Lung (tissue), 12 donors: ENCODE data around the gene TSPOAP1. TPM values are rescaled to one million over a fixed set of nuclear protein-coding genes. Genes with fewer than 3 reads are reported as not detected.

Experiments
- ATAC-seq: fragments of 200-7000 bp; cut with Tn5 transposase; one replicate; pipeline ENCODE4 v1.9.1; 2020; ENCODE audit warnings: moderate number of reproducible peaks; ENCODE audit not compliant: insufficient read depth, low FRiP score
- DNase-seq, 3 donors: peaks; one replicate each; pipeline ENCODE4 v3.0.0-alpha.2; 2013 to 2017
- H3K27ac ChIP-seq, 2 donors: one replicate each; pipeline ENCODE4 v1.5.1; 2013; ENCODE audit warnings: mild to moderate bottlenecking in 2 of 2, moderate library complexity in 2 of 2, control low read depth in 1 of 2, inconsistent platforms in 1 of 2, low read depth in 1 of 2, low read length in 1 of 2
- H3K27me3 ChIP-seq, 3 donors: one replicate each; pipeline ENCODE4 v1.5.1; 2013; ENCODE audit warnings: low read length in 2 of 3; ENCODE audit not compliant: control insufficient read depth in 3 of 3, insufficient read depth in 3 of 3
- H3K36me3 ChIP-seq, 4 donors: one replicate each; pipeline ENCODE4 v1.5.1; 2013; ENCODE audit warnings: low read length in 4 of 4, mild to moderate bottlenecking in 1 of 4, moderate library complexity in 1 of 4; ENCODE audit not compliant: control insufficient read depth in 4 of 4, insufficient read depth in 4 of 4
- H3K4me1 ChIP-seq, 5 donors: one replicate each; pipeline ENCODE4 v1.5.1; 2013; ENCODE audit warnings: low read length in 5 of 5, mild to moderate bottlenecking in 2 of 5, moderate library complexity in 1 of 5; ENCODE audit not compliant: control insufficient read depth in 5 of 5, insufficient read depth in 5 of 5
- H3K4me3 ChIP-seq: one replicate; pipeline ENCODE4 v1.5.1; 2013; ENCODE audit warnings: mild to moderate bottlenecking, control low read depth, moderate library complexity
- H3K9ac ChIP-seq, 2 donors: one replicate each; pipeline ENCODE4 v1.5.1; 2013; ENCODE audit warnings: low read length in 2 of 2, control low read depth in 1 of 2; ENCODE audit not compliant: insufficient read depth in 1 of 2
- H3K9me3 ChIP-seq, 4 donors: one replicate each; pipeline ENCODE4 v1.5.1; 2013; ENCODE audit warnings: low read length in 3 of 4, mild to moderate bottlenecking in 1 of 4, moderate library complexity in 1 of 4; ENCODE audit not compliant: control insufficient read depth in 4 of 4, insufficient read depth in 3 of 4
- CTCF ChIP-seq: IDR thresholded peaks from 2 replicates; pipeline ENCODE4 v1.5.1; 2012; ENCODE audit warnings: mild to moderate bottlenecking; ENCODE audit errors: control extremely low read depth, extremely low read depth
- WGBS, 2 donors: extraction: QIAGEN DNeasy Blood & Tissue Kit; methylation state at CpG; one replicate each; pipeline ENCODE4 v1.1.7; 2013; 5-methylcytosine and 5-hydroxymethylcytosine counted together
- polyA plus RNA-seq, 2 donors: library from polyadenylated mRNA; stranded (reverse); fragments of 200-250 nt; gene quantifications; one replicate each; pipeline ENCODE4 v1.2.1, GENCODE V29; 2013
- total RNA-seq, 2 donors: library from RNA; depleted of rRNA in 1 of 2; stranded (reverse); fragments of >200 nt in 1 of 2; gene quantifications; one replicate each; pipeline ENCODE4 v1.2.1, GENCODE V29; 2014 to 2021
- donor health status: control.
- donor health status: control.
- donor health status: Bipolar disorder and iron deficiency.
- donor health status: healthy.
- donor health status: DM: yes; HTN: yes; CAD: no.

The TSPOAP1 gene
- total and polyA plus RNA-seq, 4 donors: 7.0 to 23.5 (median 18.2) TPM

DNA sequence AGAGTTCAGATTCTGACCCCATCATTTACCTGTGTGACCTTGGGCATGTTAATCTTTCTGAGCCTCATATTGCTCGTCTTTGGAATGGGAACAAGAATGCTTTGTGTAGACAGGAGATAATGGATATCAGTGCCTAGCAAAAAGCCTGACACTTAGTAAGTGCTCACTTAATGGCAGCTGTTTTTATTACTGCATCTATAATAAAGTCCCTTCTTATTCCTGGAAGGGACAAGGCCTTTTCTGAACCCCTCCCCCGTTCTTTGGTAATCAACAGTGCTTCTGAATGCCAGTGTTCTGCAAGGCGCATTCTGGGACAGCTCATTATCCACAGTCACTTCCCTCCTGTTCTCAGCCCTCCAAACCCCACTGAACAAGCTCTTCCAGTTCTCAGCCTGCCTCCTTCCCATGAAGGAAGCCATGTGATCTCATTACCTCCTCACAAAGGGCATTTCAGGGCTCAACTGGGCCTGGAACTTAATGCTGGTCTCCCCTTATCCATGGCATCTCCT, 48.6 kb upstream of the TSPOAP1 start:
- no peak for ATAC-seq
- Histone ChIP-seq H3K36me3 (peaks cover 0 to 3% (median 1%) of the 10 kb centered on the region in 4 donors), H3K9ac (no peak overlapping the region), H3K27me3 (no peaks in the 10 kb centered on the region), H3K4me1 (peaks cover 0 to 48% (median 17%) of the 10 kb centered on the region in 5 donors), H3K4me3 (no peak overlapping the region), H3K27ac (no peak overlapping the region), H3K9me3 (no peaks in the 10 kb centered on the region)
- 62 to 72% methylated on average over 3 of the region's 3 CpGs for WGBS, 2 donors
- peak; percentile 67 to 86 (median 70) for DNase-seq
- no peak for TF ChIP-seq CTCF

GRCh38 chr17:58376472-58377000, 47.9 kb upstream of the TSPOAP1 start:
- H3K4me3 ChIP-seq: no peak overlapping the region
- no peaks in the 10 kb centered on the region for H3K27me3 ChIP-seq
- no peak overlapping the region for H3K27ac ChIP-seq
- peaks cover 0 to 3% (median 1%) of the 10 kb centered on the region in 4 donors for H3K36me3 ChIP-seq
- DNase-seq (no peak), ATAC-seq (peak; percentile 15)
- peaks cover 0 to 42% (median 11%) of the 10 kb centered on the region in 5 donors for H3K4me1 ChIP-seq
- WGBS, 2 donors: 63 to 73% methylated on average over 4 of the region's 4 CpGs
- no peaks in the 10 kb centered on the region for H3K9me3 ChIP-seq
- no peak overlapping the region for H3K9ac ChIP-seq
- TF ChIP-seq CTCF: no peak

DNA sequence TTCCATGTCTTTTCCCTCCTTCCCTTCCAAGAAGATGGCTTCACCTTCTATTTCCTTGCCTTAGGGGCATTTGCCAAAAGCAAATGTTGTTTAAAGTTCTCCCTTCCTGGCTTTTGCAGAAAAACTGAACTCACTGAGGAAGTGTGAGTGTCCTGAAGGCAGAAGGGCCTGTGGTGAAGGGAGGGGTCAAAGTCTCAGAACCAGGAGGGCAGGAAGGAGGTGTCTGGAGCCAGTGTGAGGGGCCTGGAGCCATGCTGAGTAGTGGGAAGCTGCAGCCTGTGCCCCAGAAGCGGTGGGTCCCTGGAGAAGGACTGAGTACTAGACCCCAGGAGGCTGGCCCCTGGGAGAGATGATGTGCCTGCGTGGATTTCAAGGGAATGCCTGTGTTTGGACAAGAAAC, 47.2 kb upstream of the TSPOAP1 start:
- ATAC-seq: no peak
- no peak for DNase-seq
- Histone ChIP-seq H3K27me3 (no peaks in the 10 kb centered on the region), H3K36me3 (peaks cover 0 to 3% (median 1%) of the 10 kb centered on the region in 4 donors), H3K27ac (peak overlapping the region in 1 of 2 donors; percentile 35), H3K9me3 (no peaks in the 10 kb centered on the region), H3K4me1 (peaks cover 0 to 34% (median 6%) of the 10 kb centered on the region in 5 donors), H3K9ac (no peak overlapping the region), H3K4me3 (no peak overlapping the region)
- no peak for TF ChIP-seq CTCF
- 82 to 87% methylated on average over 2 of the region's 2 CpGs for whole genome bisulfite sequencing, 2 donors
